KOPT-K1 (cell line): ENCODE data around the gene ACVR1.

Source experiments
- H3K27ac ChIP-seq: fragments of 200-600 bp; sonication (generic); 2 replicates; pipeline ENCODE4 v1.5.1; 2016; ENCODE audit warnings: antibody characterized with exemption, mild to moderate bottlenecking, low read depth, low read length; ENCODE audit not compliant: poor library complexity, severe bottlenecking
- H3K36me3 ChIP-seq: fragments of 200-600 bp; sonication (generic); 2 replicates; pipeline ENCODE4 v1.5.1; 2017; ENCODE audit warnings: antibody characterized with exemption, mild to moderate bottlenecking, low read length, moderate library complexity; ENCODE audit not compliant: insufficient read depth
- H3K9me3 ChIP-seq: fragments of 200-600 bp; sonication (generic); 2 replicates; pipeline ENCODE4 v1.5.1; 2017; ENCODE audit warnings: antibody characterized with exemption, low read length, mild to moderate bottlenecking; ENCODE audit not compliant: insufficient read depth, poor library complexity, severe bottlenecking

Gene ACVR1

GRCh38 chr2:157876066-157876785 lies at the start of gene ACVR1:
TSS of gene ACVR1 (minus strand) at chr2:157876330. CDS start at chr2:157799493, 76,837 bp downstream.
- H3K9me3 ChIP-seq = no peaks in the 10 kb centered on the region
- H3K27ac ChIP-seq = peak within 1 kb of the TSS; percentile 48
- H3K36me3 ChIP-seq = no peaks in the 10 kb centered on the region

- Histone ChIP-seq H3K27ac (no peak overlapping the region), H3K36me3 (no peaks in the 10 kb centered on the region), H3K9me3 (no peaks in the 10 kb centered on the region)
Observed at GRCh38 chr2:157925071-157925470, 48.9 kb upstream of the ACVR1 start.

GRCh38 chr2:157923598-157924217 lies 47.6 kb upstream of the ACVR1 start:
- H3K36me3 ChIP-seq = no peaks in the 10 kb centered on the region
- no peak overlapping the region for H3K27ac ChIP-seq

GRCh38 chr2:157922815-157923214 lies 46.7 kb upstream of the ACVR1 start:
- no peaks in the 10 kb centered on the region for H3K9me3 ChIP-seq
- no peak overlapping the region for H3K27ac ChIP-seq
- no peaks in the 10 kb centered on the region for H3K36me3 ChIP-seq

More at GRCh38 chr2:157923598-157924217, 47.6 kb upstream of the ACVR1 start:
- no peaks in the 10 kb centered on the region for H3K9me3 ChIP-seq

GRCh38 chr2:157922336-157922735 lies 46.2 kb upstream of the ACVR1 start:
- Histone ChIP-seq H3K27ac (no peak overlapping the region), H3K9me3 (no peaks in the 10 kb centered on the region), H3K36me3 (no peaks in the 10 kb centered on the region)

GRCh38 chr2:157920736-157921135 lies 44.6 kb upstream of the ACVR1 start:
- H3K36me3 ChIP-seq = no peaks in the 10 kb centered on the region
- H3K9me3 ChIP-seq = no peaks in the 10 kb centered on the region
- H3K27ac ChIP-seq = no peak overlapping the region

- Histone ChIP-seq H3K27ac (no peak overlapping the region), H3K36me3 (no peaks in the 10 kb centered on the region), H3K9me3 (no peaks in the 10 kb centered on the region)
Observed at GRCh38 chr2:157919181-157919580, 43.1 kb upstream of the ACVR1 start.

- Histone ChIP-seq H3K9me3 (no peaks in the 10 kb centered on the region), H3K27ac (no peak overlapping the region), H3K36me3 (no peaks in the 10 kb centered on the region)
Observed at GRCh38 chr2:157918319-157918718, 42.2 kb upstream of the ACVR1 start.

- Histone ChIP-seq H3K9me3 (no peaks in the 10 kb centered on the region), H3K27ac (no peak overlapping the region)
Observed at GRCh38 chr2:157911750-157912149, 35.6 kb upstream of the ACVR1 start.

GRCh38 chr2:157911246-157911645 lies 35.1 kb upstream of the ACVR1 start:
- Histone ChIP-seq H3K27ac (no peak overlapping the region), H3K9me3 (no peaks in the 10 kb centered on the region), H3K36me3 (no peaks in the 10 kb centered on the region)

More at GRCh38 chr2:157911750-157912149, 35.6 kb upstream of the ACVR1 start:
- no peaks in the 10 kb centered on the region for H3K36me3 ChIP-seq

GRCh38 chr2:157905092-157905491 lies 29.0 kb upstream of the ACVR1 start:
- H3K36me3 ChIP-seq = no peaks in the 10 kb centered on the region
- H3K9me3 ChIP-seq = no peaks in the 10 kb centered on the region
- no peak overlapping the region for H3K27ac ChIP-seq

GRCh38 chr2:157903626-157904025 lies 27.5 kb upstream of the ACVR1 start:
- Histone ChIP-seq H3K27ac (no peak overlapping the region), H3K36me3 (no peaks in the 10 kb centered on the region), H3K9me3 (no peaks in the 10 kb centered on the region)

GRCh38 chr2:157903151-157903550 lies 27.0 kb upstream of the ACVR1 start:
- Histone ChIP-seq H3K9me3 (no peaks in the 10 kb centered on the region), H3K27ac (no peak overlapping the region), H3K36me3 (no peaks in the 10 kb centered on the region)

GRCh38 chr2:157902692-157903091 lies 26.6 kb upstream of the ACVR1 start:
- no peak overlapping the region for H3K27ac ChIP-seq
- H3K9me3 ChIP-seq = no peaks in the 10 kb centered on the region
- H3K36me3 ChIP-seq = no peaks in the 10 kb centered on the region

GRCh38 chr2:157901325-157901724 lies 25.2 kb upstream of the ACVR1 start:
- no peaks in the 10 kb centered on the region for H3K36me3 ChIP-seq
- H3K27ac ChIP-seq = no peak overlapping the region
- no peaks in the 10 kb centered on the region for H3K9me3 ChIP-seq

GRCh38 chr2:157900684-157901083 lies 24.6 kb upstream of the ACVR1 start:
- no peaks in the 10 kb centered on the region for H3K36me3 ChIP-seq
- peak overlapping the region; percentile 86 for H3K27ac ChIP-seq
- H3K9me3 ChIP-seq = no peaks in the 10 kb centered on the region
